K562 (cell line): ENCODE measurements around the gene FAM83G.

ENCODE experiments used
- ATF2 ChIP-seq: sonication (generic); formaldehyde crosslinking; IDR thresholded peaks from 2 replicates; pipeline ENCODE4 v1.8.1; 2022; ENCODE audit warnings: missing genetic modification reagents
- CBX2 ChIP-seq: fragments of 200-600 bp; sonication (generic); IDR thresholded peaks from one replicate; pipeline ENCODE4 v1.6.1; 2012; ENCODE audit warnings: mild to moderate bottlenecking, low read length, inconsistent platforms; ENCODE audit not compliant: insufficient read depth, poor library complexity, severe bottlenecking
- ETV5 ChIP-seq: sonication (generic); formaldehyde crosslinking; IDR thresholded peaks from 2 replicates; pipeline ENCODE4 v1.4.0; 2020; ENCODE audit warnings: low read depth, mild to moderate bottlenecking, missing genetic modification reagents
- KDM1A ChIP-seq, 2 experiments: fragments of 450-650 bp; IDR thresholded peaks; 2 replicates each; pipeline ENCODE4 v1.6.1; 2016; ENCODE audit warnings: mild to moderate bottlenecking in 2 of 2
- NFXL1 ChIP-seq: fragments of 450-650 bp; formaldehyde crosslinking; IDR thresholded peaks from 2 replicates; pipeline ENCODE4 v1.4.0; 2021; ENCODE audit warnings: mild to moderate bottlenecking
- RAD51 ChIP-seq: fragments of 450-650 bp; IDR thresholded peaks from 2 replicates; pipeline ENCODE4 v1.7.1; 2016; ENCODE audit warnings: low read depth, mild to moderate bottlenecking, borderline replicate concordance
- ZNF707 ChIP-seq: fragments of 250-450 bp; sonication (Bioruptor Pico); conservative IDR thresholded peaks from 2 replicates; pipeline ENCODE4 v1.8.0; 2022; ENCODE audit warnings: inconsistent platforms, mild to moderate bottlenecking, moderate library complexity
- TF ChIP-seq, protein P1 (sequence below), 3 experiments: IDR thresholded peaks in 2 of 3; conservative IDR thresholded peaks in 1 of 3; 2 replicates each; pipeline ENCODE4 v1.5.1; 2011 to 2012; ENCODE audit warnings: low read length in 3 of 3, mild to moderate bottlenecking in 3 of 3, control low read depth in 2 of 3, improper control_type of control experiment in 1 of 3, inconsistent platforms in 1 of 3, low read depth in 1 of 3, mixed read lengths in 1 of 3, moderate library complexity in 1 of 3; ENCODE audit not compliant: insufficient read depth in 2 of 3

DNA sequence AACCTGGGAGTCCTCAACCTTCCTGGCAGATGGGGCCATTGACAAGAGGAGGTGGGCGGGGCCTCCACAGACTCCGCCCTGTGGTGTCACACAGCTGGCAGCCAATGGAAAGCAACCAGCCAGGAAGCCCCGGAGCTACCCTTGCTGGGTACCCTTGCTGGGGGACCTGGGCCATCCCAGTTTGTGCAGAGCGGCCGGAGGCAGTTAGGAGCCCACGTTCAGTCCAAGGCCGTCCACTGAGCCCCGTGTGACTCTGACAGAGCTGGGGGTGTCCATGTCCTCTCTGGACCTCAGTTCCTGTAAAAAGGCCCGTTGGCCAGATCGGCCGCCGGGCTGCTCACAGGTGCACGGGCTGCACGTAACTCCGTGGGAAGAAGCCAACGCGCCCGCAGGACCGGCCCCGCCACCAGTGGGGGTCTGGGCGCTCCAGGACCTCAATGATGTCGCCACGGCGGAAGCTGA lies 17.1 kb upstream of the FAM83G start:
- TF ChIP-seq ETV5 (CRISPR knock-in tag) (no peak), NFXL1 (CRISPR knock-in tag) (no peak), KDM1A (IDR thresholded peaks at IDR 0.05) (no peak), ATF2 (CRISPR knock-in tag) (no peak), CBX2 (no peak), ZNF707 (CRISPR knock-in tag) (no peak), RAD51 (no peak)
- TF ChIP-seq, protein P1, sequence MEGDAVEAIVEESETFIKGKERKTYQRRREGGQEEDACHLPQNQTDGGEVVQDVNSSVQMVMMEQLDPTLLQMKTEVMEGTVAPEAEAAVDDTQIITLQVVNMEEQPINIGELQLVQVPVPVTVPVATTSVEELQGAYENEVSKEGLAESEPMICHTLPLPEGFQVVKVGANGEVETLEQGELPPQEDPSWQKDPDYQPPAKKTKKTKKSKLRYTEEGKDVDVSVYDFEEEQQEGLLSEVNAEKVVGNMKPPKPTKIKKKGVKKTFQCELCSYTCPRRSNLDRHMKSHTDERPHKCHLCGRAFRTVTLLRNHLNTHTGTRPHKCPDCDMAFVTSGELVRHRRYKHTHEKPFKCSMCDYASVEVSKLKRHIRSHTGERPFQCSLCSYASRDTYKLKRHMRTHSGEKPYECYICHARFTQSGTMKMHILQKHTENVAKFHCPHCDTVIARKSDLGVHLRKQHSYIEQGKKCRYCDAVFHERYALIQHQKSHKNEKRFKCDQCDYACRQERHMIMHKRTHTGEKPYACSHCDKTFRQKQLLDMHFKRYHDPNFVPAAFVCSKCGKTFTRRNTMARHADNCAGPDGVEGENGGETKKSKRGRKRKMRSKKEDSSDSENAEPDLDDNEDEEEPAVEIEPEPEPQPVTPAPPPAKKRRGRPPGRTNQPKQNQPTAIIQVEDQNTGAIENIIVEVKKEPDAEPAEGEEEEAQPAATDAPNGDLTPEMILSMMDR (IDR thresholded peaks at IDR 0.05 in 2 of 3, conservative IDR thresholded peaks at IDR 0.05 in 1 of 3; ENCODE audit: insufficient read depth in 2 of 3, low read depth in 1 of 3, low read length in 3 of 3): no peak
